NCI-H146 (cell line): ENCODE data around the gene DAZAP1.
"Not testable (repeated sequence)": the region's sequence is repeated elsewhere in the genome, so short reads cannot be mapped to it uniquely, and the experiment has no call there.

Experiments used
- DNase-seq: peaks from one replicate; lab custom pipeline; 2025; lab: John Stamatoyannopoulos, UW

Gene DAZAP1

GRCh38 chr19:1474011-1474764, 66.8 kb downstream of the DAZAP1 start:
- no peak for DNase-seq

GRCh38 chr19:1474765-1475351, 67.5 kb downstream of the DAZAP1 start:
- DNase-seq = no peak

GRCh38 chr19:1475751-1476437, 68.5 kb downstream of the DAZAP1 start:
- DNase-seq = no peak

GRCh38 chr19:1477056-1477455, 69.7 kb downstream of the DAZAP1 start:
- DNase-seq = not testable (repeated sequence)

GRCh38 chr19:1478934-1479707, 71.7 kb downstream of the DAZAP1 start, which contains the start of gene C19orf25:
TSS of gene C19orf25 (minus strand) at chr19:1479215. CDS start at chr19:1478903, 312 bp downstream.
- peak; percentile 90 for DNase-seq

GRCh38 chr19:1481224-1481892, 74.0 kb downstream of the DAZAP1 start:
- DNase-seq = no peak

- peak; percentile 53 for DNase-seq
Observed at GRCh38 chr19:1481893-1482360, 74.5 kb downstream of the DAZAP1 start.

- DNase-seq = no peak
Observed at GRCh38 chr19:1482361-1483130, 75.2 kb downstream of the DAZAP1 start.

GRCh38 chr19:1483131-1483978, 76.0 kb downstream of the DAZAP1 start:
- no peak for DNase-seq

- DNase-seq = no peak
Observed at GRCh38 chr19:1483979-1484428, 76.6 kb downstream of the DAZAP1 start.
